HG03175 (cell line): ENCODE results near the gene SPATA16.
"Not testable (repeated sequence)": the region's sequence is repeated elsewhere in the genome, so short reads cannot be mapped to it uniquely, and the experiment has no call there.

Experiments used
- ATAC-seq: cut with Tn5 transposase; IDR thresholded peaks from one replicate; pipeline ENCODE4 v1.9.1; 2021; ENCODE audit warnings: mild to moderate bottlenecking, moderate library complexity; ENCODE audit not compliant: unreplicated experiment

SPATA16 gene

GRCh38 chr3:173064631-173065030 lies 76.4 kb downstream of the SPATA16 start:
- ATAC-seq = no peak

DNA sequence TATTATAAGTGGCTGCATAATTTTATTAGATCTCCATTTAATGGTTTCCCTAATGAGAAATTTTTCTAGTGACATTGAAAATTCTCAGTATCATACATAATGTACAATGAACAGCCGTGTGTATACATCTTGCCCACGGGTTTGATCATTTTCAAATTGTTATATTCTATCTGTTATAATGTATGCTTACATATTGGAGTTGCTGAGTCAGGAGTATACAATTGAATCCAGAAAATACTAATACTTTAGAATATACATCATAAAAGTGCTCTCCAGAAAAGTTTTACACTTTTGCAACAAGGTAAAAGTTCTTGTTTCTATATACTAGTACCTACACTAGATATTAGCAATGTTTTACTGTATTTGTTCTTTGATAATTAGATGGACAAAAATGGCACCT lies 82.8 kb downstream of the SPATA16 start:
- no peak for ATAC-seq

GRCh38 chr3:173055228-173055933 lies 85.7 kb downstream of the SPATA16 start:
- ATAC-seq = peak; percentile 69

DNA sequence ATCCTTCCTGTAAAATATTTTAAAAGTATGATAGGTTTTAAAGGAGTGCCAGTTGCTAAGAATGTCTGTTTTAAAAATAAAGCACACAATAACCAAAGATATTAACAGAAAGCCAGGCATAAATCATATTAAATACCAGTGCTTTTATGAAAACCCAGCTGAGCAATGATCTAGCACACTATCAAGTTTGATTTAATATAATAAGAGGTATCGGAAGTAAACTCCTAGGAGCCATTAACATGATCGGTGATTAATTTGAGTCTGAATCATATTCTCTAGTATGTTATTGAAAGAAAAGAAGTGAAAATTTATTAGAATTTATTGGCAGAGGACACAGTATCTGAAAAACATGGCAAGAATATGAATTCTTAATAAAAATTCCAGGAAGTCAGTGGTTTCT lies 91.7 kb downstream of the SPATA16 start:
- ATAC-seq = no peak

DNA sequence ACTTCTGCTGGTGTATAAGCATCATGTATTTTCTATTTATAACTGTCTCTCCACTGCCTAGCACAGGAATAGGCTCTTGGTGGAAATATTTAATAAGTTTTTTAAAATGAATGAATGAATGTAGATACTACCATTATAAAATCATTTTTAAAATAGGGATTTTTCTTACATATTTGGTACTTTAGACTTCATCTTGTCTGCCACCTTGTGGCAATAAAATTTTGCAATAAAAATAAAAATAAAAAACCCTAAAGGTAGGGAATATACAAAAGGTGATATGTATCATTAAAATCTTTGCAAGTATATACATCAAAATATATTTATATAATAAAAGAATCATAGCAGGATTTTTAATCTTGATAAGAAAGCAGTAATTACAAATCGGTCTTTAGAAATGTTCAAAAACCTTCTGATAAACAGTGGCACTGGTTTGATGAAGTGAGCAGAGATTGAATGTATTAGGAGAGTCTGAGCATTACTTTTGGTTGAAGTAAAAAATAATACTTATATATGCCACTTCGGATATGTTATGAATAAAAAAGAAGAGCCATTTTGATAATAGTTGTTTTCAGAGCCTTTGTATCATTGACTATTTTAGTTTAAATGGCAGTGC lies 95.2 kb downstream of the SPATA16 start:
- ATAC-seq = no peak

DNA sequence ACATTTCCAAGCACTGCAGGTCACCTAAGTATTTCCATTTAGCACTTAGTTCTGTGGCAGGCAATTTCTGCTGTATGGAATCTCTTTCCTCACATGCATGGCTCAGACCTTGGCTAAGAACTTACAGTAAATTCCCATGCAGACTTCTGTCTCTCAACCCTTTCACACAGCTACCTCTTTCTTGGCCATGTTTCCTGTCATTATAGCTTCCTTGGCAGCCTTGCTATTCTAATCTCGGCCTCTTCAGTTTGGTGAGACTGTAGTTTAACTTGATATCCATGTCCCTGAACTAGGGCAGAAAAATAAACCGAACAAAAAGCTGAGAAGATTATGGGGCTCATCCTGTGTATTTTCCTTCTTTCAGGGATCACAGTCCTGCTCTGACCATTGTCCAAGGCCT lies 96.0 kb downstream of the SPATA16 start:
- ATAC-seq = no peak

DNA sequence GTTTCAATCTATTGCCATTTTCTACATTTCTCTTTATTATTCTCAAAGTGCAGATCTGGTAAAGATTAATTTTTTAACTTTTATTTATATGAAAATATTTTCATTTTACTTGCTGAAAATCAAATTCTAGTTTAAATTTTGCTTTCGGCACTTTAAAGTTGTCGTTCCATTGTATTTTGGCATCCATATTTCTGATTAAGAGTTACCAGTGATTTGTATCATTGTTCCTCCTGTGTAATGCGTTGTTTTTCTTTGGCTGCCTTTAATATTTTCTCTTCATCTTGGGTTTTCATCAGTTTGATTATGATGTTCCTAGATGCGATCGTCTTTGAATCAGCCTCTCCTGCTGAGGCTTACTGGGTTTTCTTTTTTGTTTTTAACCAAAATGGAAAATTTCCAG lies 97.3 kb downstream of the SPATA16 start:
- ATAC-seq = no peak

DNA sequence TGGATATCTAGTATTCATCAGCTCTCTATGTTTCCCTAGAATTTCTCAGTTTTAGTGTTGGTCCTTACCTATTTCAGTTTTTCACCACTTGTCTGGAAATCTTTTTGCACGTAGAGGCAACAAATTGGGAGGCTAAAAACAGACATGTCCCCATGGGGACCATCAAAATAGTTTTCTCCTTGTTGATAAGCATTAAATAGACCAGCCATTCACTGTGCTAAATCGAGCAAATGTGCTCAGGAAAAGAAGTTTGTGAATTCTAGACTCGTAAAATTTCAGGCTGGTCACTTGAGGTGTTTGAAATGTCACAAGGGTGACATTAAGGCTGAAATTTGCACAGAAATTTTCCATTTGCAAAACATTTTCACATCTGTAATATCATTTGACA lies 102.6 kb downstream of the SPATA16 start:
- no peak for ATAC-seq

GRCh38 chr3:173037840-173038483 lies 103.1 kb downstream of the SPATA16 start:
- ATAC-seq = no peak

DNA sequence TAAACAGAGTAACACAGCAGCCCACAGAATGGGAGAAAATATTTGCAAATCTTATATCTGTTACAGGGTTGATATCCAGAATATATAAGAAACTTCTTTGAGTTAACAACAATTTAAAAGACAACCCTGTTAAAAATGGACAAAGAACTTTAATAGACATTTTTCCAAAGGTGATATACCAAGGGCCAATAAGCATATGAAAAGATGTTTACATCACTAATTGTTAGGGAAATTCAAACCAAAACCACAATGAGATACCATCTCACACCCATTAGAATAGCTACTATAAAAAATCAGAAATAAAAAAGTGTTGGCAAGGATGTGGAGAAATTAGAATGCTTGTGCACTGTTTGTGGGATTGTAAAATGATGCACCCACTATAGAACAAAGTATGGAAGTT lies 110.8 kb downstream of the SPATA16 start:
- no peak for ATAC-seq

DNA sequence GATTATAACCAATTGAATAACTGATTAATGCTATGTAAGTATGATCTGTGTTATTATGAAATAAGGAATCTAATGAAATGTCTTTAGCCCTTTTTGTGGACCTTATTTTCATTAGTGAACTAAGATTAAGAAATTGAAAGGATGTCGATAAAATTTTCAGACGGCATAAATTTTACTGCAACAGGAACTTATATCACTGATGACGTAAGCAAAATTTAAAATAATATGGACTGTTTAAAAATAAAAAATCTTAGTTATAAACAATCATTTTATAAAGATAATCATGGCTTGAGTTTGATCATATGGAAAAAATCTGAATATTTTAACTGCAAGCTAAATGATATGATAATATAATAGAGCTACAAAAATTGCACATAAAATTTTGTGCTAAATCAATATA lies 112.7 kb downstream of the SPATA16 start:
- no peak for ATAC-seq

GRCh38 chr3:173027429-173027828 lies 113.6 kb downstream of the SPATA16 start:
- ATAC-seq = no peak

DNA sequence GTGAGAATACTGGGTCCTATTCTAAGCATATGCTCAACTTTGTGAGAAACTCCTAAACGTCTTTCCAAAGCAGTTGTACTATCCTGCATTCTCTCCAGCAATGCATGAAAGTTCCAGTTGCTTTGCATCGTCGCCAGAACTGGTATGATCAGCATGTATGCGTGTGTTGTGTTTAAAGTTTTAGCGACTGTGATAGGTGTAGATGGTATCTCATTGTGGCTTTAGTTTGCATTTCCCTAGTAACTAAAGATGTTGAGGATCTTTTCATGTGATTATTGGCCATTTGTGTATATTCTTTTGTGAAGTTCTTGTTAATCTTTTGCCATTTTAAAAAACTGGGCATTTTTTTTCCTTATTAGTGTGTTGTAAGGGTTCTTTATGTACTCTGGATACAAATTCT lies 115.1 kb downstream of the SPATA16 start:
- ATAC-seq = no peak

- ATAC-seq = no peak
Measured at GRCh38 chr3:173021547-173022185, 119.4 kb downstream of the SPATA16 start.

- ATAC-seq = not testable (repeated sequence)
Measured at GRCh38 chr3:173020128-173020527, 120.9 kb downstream of the SPATA16 start.

GRCh38 chr3:173019378-173019777 lies 121.7 kb downstream of the SPATA16 start:
- no peak for ATAC-seq

DNA sequence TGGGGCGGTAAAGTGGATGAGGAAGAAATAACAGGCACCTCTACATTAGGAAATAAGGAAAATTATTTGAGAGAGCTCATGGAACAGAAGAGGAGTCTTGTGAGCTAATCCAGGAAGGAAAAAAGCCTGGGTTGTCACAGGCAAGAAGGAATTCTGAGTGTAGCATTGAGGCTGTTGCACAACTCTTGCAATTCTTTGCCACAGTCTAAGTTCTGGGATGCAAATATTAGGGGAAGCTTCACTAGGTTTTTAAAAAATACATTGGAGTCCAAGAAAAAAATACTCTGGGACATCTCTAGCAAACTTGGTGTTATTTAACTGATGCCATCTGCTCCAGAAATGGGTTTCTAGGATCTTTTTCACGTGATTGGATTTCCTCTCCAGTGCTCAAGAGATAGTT lies 122.3 kb downstream of the SPATA16 start:
- no peak for ATAC-seq

- no peak for ATAC-seq
Measured at GRCh38 chr3:173013219-173013832, 127.7 kb downstream of the SPATA16 start.

DNA sequence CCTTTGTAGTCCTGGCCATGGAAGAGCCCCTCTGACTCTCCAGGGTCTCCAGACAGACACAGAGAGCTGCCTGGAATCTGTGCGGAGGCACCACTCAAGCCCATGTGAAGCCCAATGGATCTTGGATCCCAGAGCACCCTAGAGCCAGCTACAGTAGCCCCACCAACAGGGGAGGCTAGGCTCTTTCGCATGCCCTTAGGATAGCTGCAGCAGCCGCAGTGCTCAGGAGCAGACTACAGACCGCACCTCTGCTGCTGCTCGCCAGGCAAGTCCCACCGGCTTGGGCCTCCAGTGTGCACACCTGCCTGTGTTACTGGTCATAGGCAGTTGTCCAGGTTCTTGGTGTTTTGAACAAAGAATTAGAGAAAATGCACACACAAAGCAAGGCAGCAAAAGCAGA lies 131.6 kb downstream of the SPATA16 start:
- ATAC-seq = no peak

GRCh38 chr3:173008978-173009377 lies 132.1 kb downstream of the SPATA16 start:
- ATAC-seq = no peak

DNA sequence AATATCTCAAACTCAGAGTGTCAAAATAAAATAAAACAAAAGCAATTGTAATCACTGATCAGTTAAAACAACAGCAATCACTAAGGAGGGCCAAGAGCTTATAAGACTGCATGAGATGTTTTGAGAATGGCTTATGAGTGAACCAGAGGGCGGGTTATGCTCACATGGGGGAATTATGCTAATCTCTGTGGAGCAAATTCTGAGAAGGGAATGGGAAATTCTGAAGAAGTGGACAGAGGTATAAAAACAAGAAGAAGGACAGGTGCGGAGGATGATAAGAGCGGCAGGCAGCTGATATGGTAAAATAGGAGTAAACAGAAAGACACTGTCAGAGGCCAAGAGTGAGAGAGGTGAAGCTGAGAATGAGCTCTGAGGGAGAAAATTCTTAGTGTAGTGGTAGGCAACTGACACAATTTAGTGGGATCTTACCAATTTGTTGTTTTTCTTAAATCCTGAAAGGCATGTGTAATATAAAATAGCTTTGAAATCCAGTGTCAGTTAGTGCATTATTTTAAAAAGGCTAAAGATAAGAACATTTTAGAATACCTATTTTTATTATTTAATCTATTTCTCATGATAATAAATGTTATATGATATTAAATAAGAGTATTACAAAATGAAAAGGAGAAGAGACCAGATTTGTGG lies 133.8 kb downstream of the SPATA16 start:
- ATAC-seq = no peak
